ENCODE data around the gene HECA. TPM values are rescaled to one million over a fixed set of nuclear protein-coding genes. Genes with fewer than 3 reads are reported as not detected.
A peak's percentile ranks its signal among the peaks of the same experiment; 100 is the strongest.
"Not testable (repeated sequence)": the region's sequence is repeated elsewhere in the genome, so short reads cannot be mapped to it uniquely, and the experiment has no call there.

Gene HECA
- total RNA-seq: 10 to 100 TPM in 7 of 8 experiments, 1 to 10 TPM in 1; 7.5 to 22.9 (median 12.7) TPM

DNA sequence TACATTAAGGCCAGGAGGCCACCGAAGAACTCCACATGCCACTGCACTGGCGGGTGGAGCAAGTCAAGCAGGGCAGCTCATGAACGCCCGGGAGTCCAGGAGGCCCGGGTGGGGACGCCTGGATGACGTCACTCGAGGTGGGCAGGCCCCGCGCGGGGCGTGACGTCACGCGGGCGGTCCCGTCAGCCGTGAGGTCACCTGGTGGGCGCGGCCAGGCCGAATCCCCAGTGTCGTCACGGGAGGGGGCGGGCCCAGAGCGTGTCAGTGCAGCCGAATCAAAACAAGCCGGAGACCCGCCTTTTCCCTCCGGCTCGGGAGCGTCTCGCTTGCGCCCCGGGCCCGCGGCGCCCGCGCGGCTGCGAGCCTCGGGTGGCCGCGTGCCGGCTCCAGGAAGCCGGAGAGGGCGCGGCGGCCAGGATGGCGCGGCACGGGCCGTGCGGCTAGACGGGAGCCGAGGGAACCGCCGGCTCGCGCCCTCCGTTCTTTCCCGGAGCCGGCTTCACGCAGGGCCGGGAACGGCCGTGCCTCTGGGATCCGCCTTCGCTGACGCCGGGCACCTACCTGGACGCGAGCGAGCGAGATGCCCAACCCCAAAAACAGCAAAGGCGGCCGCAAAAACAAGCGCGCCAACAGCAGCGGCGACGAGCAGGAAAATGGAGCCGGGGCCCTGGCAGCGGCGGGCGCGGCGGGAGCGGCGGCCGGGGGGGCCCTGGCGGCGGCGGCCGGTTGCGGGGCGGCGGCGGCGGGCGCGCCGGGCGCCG lies at the start of gene HECA:
HECA (plus strand) TSS at position 264 of the 761 bp plus-strand sequence; CDS start at position 581, 317 bp downstream.
- in situ Hi-C loops (cut with MboI; ENCODE audit: low pct_unique_long_range_greater_than_20kb in 2 of 9, low sequenced_read_pairs in 9 of 9, unreplicated experiment in 9 of 9): no loop called here

DNA sequence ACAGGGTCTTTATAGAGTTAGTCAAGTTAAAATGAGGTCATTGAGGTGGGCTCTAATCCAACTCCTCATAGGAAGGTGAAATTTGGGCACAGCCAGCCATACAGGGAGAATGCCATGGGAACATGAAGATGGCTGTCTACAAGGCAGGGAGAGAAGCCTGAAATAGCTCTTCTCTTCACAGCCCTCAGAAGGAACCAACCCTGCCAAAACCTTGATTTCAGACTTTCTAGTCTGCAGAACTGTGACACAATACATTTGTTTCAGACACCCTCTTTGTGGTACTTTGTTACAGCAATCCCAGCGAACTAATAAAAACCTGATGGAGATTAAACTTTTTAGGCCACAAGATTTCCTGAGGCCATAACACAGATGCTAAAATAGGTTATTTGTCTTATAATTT lies 43.1 kb upstream of the HECA start:
- 0 to 100% (median 95%) methylated on average over 1 of the region's 1 CpG; no CpG with 5 or more reads in 4 of the 10 experiments for WGBS, 10 experiments
- ATAC-seq (replicated peaks in 6 of 8): no peak
- no peak overlapping the region for H3K4me3 ChIP-seq
- no peaks in the 10 kb centered on the region for H3K4me1 ChIP-seq (replicated peaks in 1 of 2)
- in situ Hi-C loops (cut with MboI; ENCODE audit: low pct_unique_long_range_greater_than_20kb in 2 of 9, low sequenced_read_pairs in 9 of 9, unreplicated experiment in 9 of 9): no loop called here
- H3K27ac ChIP-seq: no peak overlapping the region

More for the DNA sequence above, at the start of gene HECA:
- peak within 1 kb of the TSS; percentile 50 to 57 for H3K27ac ChIP-seq
- peak within 1 kb of the TSS; percentile 73 to 89 (median 81) for H3K4me3 ChIP-seq
- ATAC-seq (replicated peaks in 6 of 8): peak; percentile 89 to 98 (median 96)
- WGBS, 10 experiments: 0 to 80% (median 0%) methylated on average over 1 to 15 of the region's 105 CpGs; no CpG with 5 or more reads in 5 of the 10 experiments
- H3K4me1 ChIP-seq (replicated peaks in 1 of 2): peaks cover 0 to 10% of the 10 kb centered on the region in 2 donors

GRCh38 chr6:139099984-139100383 lies 34.9 kb upstream of the HECA start:
- WGBS, 10 experiments: 29 to 86% (median 60%) methylated on average over 1 to 2 of the region's 2 CpGs; no CpG with 5 or more reads in 1 of the 10 experiments
- in situ Hi-C loops (cut with MboI; ENCODE audit: low pct_unique_long_range_greater_than_20kb in 2 of 9, low sequenced_read_pairs in 9 of 9, unreplicated experiment in 9 of 9): no loop called here
- no peak for ATAC-seq (replicated peaks in 6 of 8)
- no peak overlapping the region for H3K27ac ChIP-seq
- no peak overlapping the region for H3K4me3 ChIP-seq
- no peaks in the 10 kb centered on the region for H3K4me1 ChIP-seq (replicated peaks in 1 of 2)

DNA sequence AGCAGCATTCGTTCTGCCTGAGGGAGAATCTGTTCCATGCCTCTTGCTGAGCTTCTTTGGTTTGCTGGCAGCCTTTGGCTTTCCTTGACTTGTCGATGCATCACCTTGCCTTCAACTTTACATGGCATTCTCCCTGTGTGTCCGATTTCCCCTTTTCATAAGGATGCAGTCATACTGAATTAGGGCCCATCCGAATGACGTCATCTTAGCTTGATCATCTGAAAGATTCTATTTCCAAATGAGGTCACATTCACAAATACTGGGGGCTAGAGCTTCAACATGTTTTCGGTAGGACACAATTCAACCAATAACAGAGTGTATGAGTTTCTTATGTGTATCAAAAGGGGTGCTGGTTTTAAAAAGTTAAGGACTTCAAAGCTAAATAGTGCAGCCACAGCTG lies 27.8 kb upstream of the HECA start:
- WGBS, 10 experiments: 63 to 100% (median 90%) methylated on average over 1 to 6 of the region's 6 CpGs; no CpG with 5 or more reads in 1 of the 10 experiments
- in situ Hi-C loops (cut with MboI; ENCODE audit: low pct_unique_long_range_greater_than_20kb in 2 of 9, low sequenced_read_pairs in 9 of 9, unreplicated experiment in 9 of 9): no loop called here
- no peak overlapping the region for H3K27ac ChIP-seq

DNA sequence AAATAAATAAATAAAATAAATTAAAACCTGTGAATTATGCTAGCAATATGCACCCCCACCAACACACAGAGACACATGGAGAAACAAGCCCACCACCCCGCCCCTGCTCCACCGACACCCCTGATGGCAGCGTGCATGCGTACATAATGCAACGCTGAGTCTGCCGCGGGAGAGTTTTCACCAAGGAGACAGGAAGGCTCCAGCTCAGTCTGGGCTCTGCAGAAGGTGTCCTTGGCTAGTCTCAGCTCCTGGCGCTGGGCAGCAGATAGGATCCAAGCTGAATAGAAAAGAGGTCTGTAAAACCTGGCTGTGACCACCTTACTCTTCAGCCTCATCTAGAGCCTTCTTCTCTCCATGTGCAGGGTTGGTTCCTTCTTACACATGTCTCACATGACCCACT lies 26.5 kb upstream of the HECA start:
- whole genome bisulfite sequencing, 10 experiments: 73 to 100% (median 85%) methylated on average over 1 to 8 of the region's 8 CpGs; no CpG with 5 or more reads in 6 of the 10 experiments
- Histone ChIP-seq H3K27ac (no peak overlapping the region), H3K4me1 (replicated peaks in 1 of 2) (no peaks in the 10 kb centered on the region), H3K4me3 (no peak overlapping the region)
- ATAC-seq (replicated peaks in 6 of 8): no peak
- in situ Hi-C loops (cut with MboI; ENCODE audit: low pct_unique_long_range_greater_than_20kb in 2 of 9, low sequenced_read_pairs in 9 of 9, unreplicated experiment in 9 of 9): no loop called here

More for the DNA sequence above, 27.8 kb upstream of the HECA start:
- H3K4me1 ChIP-seq (replicated peaks in 1 of 2): no peaks in the 10 kb centered on the region
- ATAC-seq (replicated peaks in 6 of 8): no peak
- no peak overlapping the region for H3K4me3 ChIP-seq

GRCh38 chr6:139109558-139109957 lies 25.3 kb upstream of the HECA start:
- Histone ChIP-seq H3K27ac (no peak overlapping the region), H3K4me3 (no peak overlapping the region), H3K4me1 (replicated peaks in 1 of 2) (no peaks in the 10 kb centered on the region)
- in situ Hi-C loops (cut with MboI; ENCODE audit: low pct_unique_long_range_greater_than_20kb in 2 of 9, low sequenced_read_pairs in 9 of 9, unreplicated experiment in 9 of 9): no loop called here
- WGBS, 10 experiments: 40 to 83% (median 59%) methylated on average over 1 to 5 of the region's 5 CpGs; no CpG with 5 or more reads in 3 of the 10 experiments
- peak in 3 of 8 experiments; percentile 21 to 64 (median 56) for ATAC-seq (replicated peaks in 6 of 8)

DNA sequence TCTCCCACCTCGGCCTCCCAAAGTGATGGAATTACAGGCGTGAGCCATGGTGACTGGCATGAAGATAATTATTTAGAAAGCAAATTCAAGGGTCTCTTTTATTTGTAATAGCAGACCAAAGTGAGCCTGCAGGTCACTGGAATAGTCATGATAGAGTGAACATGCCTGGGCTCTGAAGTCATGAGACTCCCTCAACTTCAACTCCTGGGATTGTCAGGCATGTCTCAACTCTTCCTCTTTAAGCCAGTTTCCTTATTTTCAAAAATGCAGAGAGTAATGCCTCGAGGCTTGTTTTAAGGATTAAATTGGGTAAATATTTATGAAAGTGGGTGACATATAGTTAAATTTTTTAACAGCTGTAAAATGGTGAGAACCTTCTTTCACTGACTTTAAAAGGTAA lies 22.7 kb upstream of the HECA start:
- 0 to 80% (median 66%) methylated on average over 1 to 3 of the region's 3 CpGs; no CpG with 5 or more reads in 1 of the 10 experiments for WGBS, 10 experiments
- ATAC-seq (replicated peaks in 6 of 8): no peak
- H3K27ac ChIP-seq: no peak overlapping the region
- H3K4me3 ChIP-seq: no peak overlapping the region
- in situ Hi-C loops (cut with MboI; ENCODE audit: low pct_unique_long_range_greater_than_20kb in 2 of 9, low sequenced_read_pairs in 9 of 9, unreplicated experiment in 9 of 9): no loop called here
- H3K4me1 ChIP-seq (replicated peaks in 1 of 2): no peaks in the 10 kb centered on the region

- Histone ChIP-seq H3K27ac (no peak overlapping the region), H3K4me1 (replicated peaks in 1 of 2) (no peaks in the 10 kb centered on the region), H3K4me3 (no peak overlapping the region)
- in situ Hi-C loops (cut with MboI; ENCODE audit: low pct_unique_long_range_greater_than_20kb in 2 of 9, low sequenced_read_pairs in 9 of 9, unreplicated experiment in 9 of 9): no loop called here
- ATAC-seq (replicated peaks in 6 of 8): no peak
- 48 to 95% (median 73%) methylated on average over 4 to 7 of the region's 7 CpGs; no CpG with 5 or more reads in 2 of the 10 experiments for WGBS, 10 experiments
Measured at GRCh38 chr6:139112561-139112960, 22.3 kb upstream of the HECA start.

GRCh38 chr6:139114746-139115145 lies 20.1 kb upstream of the HECA start:
- no peak for ATAC-seq (replicated peaks in 6 of 8)
- Histone ChIP-seq H3K4me3 (no peak overlapping the region), H3K27ac (no peak overlapping the region), H3K4me1 (replicated peaks in 1 of 2) (no peaks in the 10 kb centered on the region)
- WGBS, 10 experiments: 63 to 94% (median 87%) methylated on average over 1 to 3 of the region's 3 CpGs; no CpG with 5 or more reads in 3 of the 10 experiments
- in situ Hi-C loops (cut with MboI; ENCODE audit: low pct_unique_long_range_greater_than_20kb in 2 of 9, low sequenced_read_pairs in 9 of 9, unreplicated experiment in 9 of 9): no loop called here

DNA sequence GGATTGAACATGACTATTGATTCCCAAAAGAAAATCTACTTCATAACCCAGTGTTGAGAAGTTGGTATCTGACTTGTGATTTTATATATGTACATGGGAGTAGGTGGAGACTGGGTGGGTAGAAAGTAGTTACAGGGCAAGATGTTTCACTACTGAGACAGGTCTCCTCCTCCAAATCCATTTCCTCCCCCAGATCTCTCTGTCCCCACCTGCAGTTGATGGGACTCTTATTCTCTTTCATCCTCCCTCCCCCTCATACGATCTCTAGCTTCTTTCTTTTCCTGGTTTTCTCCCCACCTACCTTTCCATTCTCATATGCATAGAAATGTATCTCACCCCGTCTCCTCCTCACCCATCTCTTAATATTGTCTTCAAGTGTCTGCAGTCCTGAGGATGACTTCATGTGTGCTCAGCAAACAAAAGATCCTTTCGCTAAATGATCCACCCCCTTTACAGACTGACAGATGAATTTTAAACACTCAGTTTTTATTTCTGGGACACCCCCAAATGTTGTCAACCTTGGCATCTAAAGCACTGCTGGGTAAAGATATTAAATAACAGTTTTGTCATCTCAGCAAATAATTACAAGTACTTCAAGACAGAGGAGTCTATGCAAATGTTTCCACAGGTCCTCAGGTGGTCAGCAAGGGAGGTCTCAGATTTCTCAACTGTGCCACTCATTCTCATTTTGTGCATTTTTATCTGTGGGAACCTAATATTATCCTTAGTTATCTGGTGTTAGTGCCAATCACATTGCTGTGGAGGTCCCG lies 18.7 kb upstream of the HECA start:
- no peak overlapping the region for H3K4me3 ChIP-seq
- in situ Hi-C loops (cut with MboI; ENCODE audit: low pct_unique_long_range_greater_than_20kb in 2 of 9, low sequenced_read_pairs in 9 of 9, unreplicated experiment in 9 of 9): no loop called here
- ATAC-seq (replicated peaks in 6 of 8): no peak
- WGBS, 10 experiments: 70 to 100% (median 93%) methylated on average over 1 to 3 of the region's 4 CpGs; no CpG with 5 or more reads in 3 of the 10 experiments
- H3K4me1 ChIP-seq (replicated peaks in 1 of 2): no peaks in the 10 kb centered on the region
- no peak overlapping the region for H3K27ac ChIP-seq

GRCh38 chr6:139117734-139118133 lies 17.1 kb upstream of the HECA start:
- whole genome bisulfite sequencing, 10 experiments: 60 to 100% (median 90%) methylated on average over 1 of the region's 1 CpG; no CpG with 5 or more reads in 1 of the 10 experiments
- ATAC-seq (replicated peaks in 6 of 8): no peak
- Histone ChIP-seq H3K4me1 (replicated peaks in 1 of 2) (no peaks in the 10 kb centered on the region), H3K4me3 (no peak overlapping the region), H3K27ac (no peak overlapping the region)
- in situ Hi-C loops (cut with MboI; ENCODE audit: low pct_unique_long_range_greater_than_20kb in 2 of 9, low sequenced_read_pairs in 9 of 9, unreplicated experiment in 9 of 9): no loop called here

- no peak overlapping the region for H3K4me3 ChIP-seq
- in situ Hi-C loops (cut with MboI; ENCODE audit: low pct_unique_long_range_greater_than_20kb in 2 of 9, low sequenced_read_pairs in 9 of 9, unreplicated experiment in 9 of 9): no loop called here
- H3K4me1 ChIP-seq (replicated peaks in 1 of 2): no peaks in the 10 kb centered on the region
- WGBS, 10 experiments: 17 to 100% (median 70%) methylated on average over 1 to 3 of the region's 3 CpGs; no CpG with 5 or more reads in 1 of the 10 experiments
- ATAC-seq (replicated peaks in 6 of 8): no peak
- H3K27ac ChIP-seq: no peak overlapping the region
Measured at GRCh38 chr6:139119552-139119951, 15.3 kb upstream of the HECA start.

- ATAC-seq (replicated peaks in 6 of 8); H3K4me3 ChIP-seq; H3K4me1 ChIP-seq (replicated peaks in 1 of 2); H3K27ac ChIP-seq: not testable (repeated sequence)
- 50 to 100% (median 67%) methylated on average over 1 to 3 of the region's 3 CpGs; no CpG with 5 or more reads in 5 of the 10 experiments for WGBS, 10 experiments
- in situ Hi-C loops (cut with MboI; ENCODE audit: low pct_unique_long_range_greater_than_20kb in 2 of 9, low sequenced_read_pairs in 9 of 9, unreplicated experiment in 9 of 9): loop anchor here in 1 of 9 experiments (10.0 kb wide), 1 partner anchor 242 kb away; no protein-coding TSS in a partner anchor
Measured at GRCh38 chr6:139122823-139123222, 12.1 kb upstream of the HECA start.
